RWPE2 (cell line): ENCODE results near the gene SLIT3.

Experiments used
- ATAC-seq: fragments of 200-7000 bp; cut with Tn5 transposase; 3 replicates; pipeline ENCODE4 v1.9.1; 2021; ENCODE audit warnings: low read depth
- DNase-seq: peaks from one replicate; pipeline ENCODE4 v3.0.0-alpha.2; 2020; ENCODE audit warnings: low spot score
- H3K27ac ChIP-seq: fragments of 450-650 bp; 2 replicates; pipeline ENCODE4 v1.5.1; 2017; ENCODE audit warnings: mild to moderate bottlenecking; ENCODE audit not compliant: poor library complexity, severe bottlenecking
- H3K27me3 ChIP-seq: fragments of 250-450 bp; sonication (Bioruptor Pico); 2 replicates; pipeline ENCODE4 v1.5.1; 2021; ENCODE audit warnings: mild to moderate bottlenecking, moderate library complexity; ENCODE audit not compliant: insufficient read depth, poor library complexity, severe bottlenecking
- H3K36me3 ChIP-seq: fragments of 250-450 bp; sonication (Bioruptor Pico); 2 replicates; pipeline ENCODE4 v1.5.1; 2020; ENCODE audit warnings: low read depth, mild to moderate bottlenecking, moderate library complexity
- H3K4me1 ChIP-seq: fragments of 250-450 bp; sonication (Bioruptor Pico); 2 replicates; pipeline ENCODE4 v1.5.1; 2021; ENCODE audit warnings: mild to moderate bottlenecking, moderate library complexity; ENCODE audit not compliant: insufficient read depth, poor library complexity, severe bottlenecking
- H3K4me3 ChIP-seq: fragments of 250-450 bp; sonication (Bioruptor Pico); 2 replicates; pipeline ENCODE4 v1.5.1; 2021; ENCODE audit warnings: mild to moderate bottlenecking, moderate library complexity; ENCODE audit not compliant: severe bottlenecking
- H3K9me3 ChIP-seq: fragments of 250-450 bp; sonication (Bioruptor Pico); 2 replicates; pipeline ENCODE4 v1.5.1; 2021; ENCODE audit warnings: mild to moderate bottlenecking, moderate library complexity; ENCODE audit not compliant: severe bottlenecking
- CTCF ChIP-seq: fragments of 450-650 bp; IDR thresholded peaks from one replicate; pipeline ENCODE4 v1.5.1; 2017; ENCODE audit warnings: mild to moderate bottlenecking, moderate library complexity; ENCODE audit not compliant: poor library complexity, severe bottlenecking

SLIT3 gene

GRCh38 chr5:168693883-168694282 is 607.1 kb downstream of the SLIT3 start:
- no peaks in the 10 kb centered on the region for H3K9me3 ChIP-seq
- H3K27ac ChIP-seq = no peak overlapping the region
- H3K4me3 ChIP-seq = no peak overlapping the region
- no peaks in the 10 kb centered on the region for H3K4me1 ChIP-seq
- no peak for TF ChIP-seq CTCF
- no peaks in the 10 kb centered on the region for H3K36me3 ChIP-seq
- no peaks in the 10 kb centered on the region for H3K27me3 ChIP-seq
- DNase-seq = no peak
- no peak for ATAC-seq

- ATAC-seq (no peak), DNase-seq (no peak)
- TF ChIP-seq CTCF = no peak
- H3K27me3 ChIP-seq = no peaks in the 10 kb centered on the region
- H3K27ac ChIP-seq = no peak overlapping the region
- H3K4me3 ChIP-seq = no peak overlapping the region
- H3K36me3 ChIP-seq = no peaks in the 10 kb centered on the region
- H3K9me3 ChIP-seq = no peaks in the 10 kb centered on the region
- H3K4me1 ChIP-seq = no peaks in the 10 kb centered on the region
Measured at GRCh38 chr5:168693297-168693696, 607.6 kb downstream of the SLIT3 start.

- DNase-seq (no peak), ATAC-seq (no peak)
- H3K27me3 ChIP-seq = no peaks in the 10 kb centered on the region
- H3K36me3 ChIP-seq = no peaks in the 10 kb centered on the region
- H3K4me1 ChIP-seq = no peaks in the 10 kb centered on the region
- no peak for TF ChIP-seq CTCF
- H3K27ac ChIP-seq = no peak overlapping the region
- no peaks in the 10 kb centered on the region for H3K9me3 ChIP-seq
- H3K4me3 ChIP-seq = no peak overlapping the region
Measured at GRCh38 chr5:168691891-168692290, 609.0 kb downstream of the SLIT3 start.

GRCh38 chr5:168689260-168689659 is 611.7 kb downstream of the SLIT3 start:
- TF ChIP-seq CTCF = no peak

GRCh38 chr5:168686837-168687236 is 614.1 kb downstream of the SLIT3 start:
- H3K4me3 ChIP-seq = no peak overlapping the region
- ATAC-seq (no peak), DNase-seq (no peak)
- no peaks in the 10 kb centered on the region for H3K4me1 ChIP-seq
- no peak overlapping the region for H3K27ac ChIP-seq
- H3K27me3 ChIP-seq = no peaks in the 10 kb centered on the region
- H3K36me3 ChIP-seq = no peaks in the 10 kb centered on the region
- H3K9me3 ChIP-seq = no peaks in the 10 kb centered on the region
- TF ChIP-seq CTCF = no peak

More at GRCh38 chr5:168689260-168689659, 611.7 kb downstream of the SLIT3 start:
- no peak overlapping the region for H3K27ac ChIP-seq
- no peak for ATAC-seq
- no peak overlapping the region for H3K4me3 ChIP-seq
- no peaks in the 10 kb centered on the region for H3K36me3 ChIP-seq
- no peaks in the 10 kb centered on the region for H3K9me3 ChIP-seq
- DNase-seq = no peak
- no peaks in the 10 kb centered on the region for H3K4me1 ChIP-seq
- no peaks in the 10 kb centered on the region for H3K27me3 ChIP-seq
